ENCODE data around the gene HSFX1. TPM values are rescaled to one million over a fixed set of nuclear protein-coding genes. Genes with fewer than 3 reads are reported as not detected.

HSFX1 gene
- total RNA-seq, 4 donors from 2014 or later: 0.33 to 1.7 (median 0.83) TPM

DNA sequence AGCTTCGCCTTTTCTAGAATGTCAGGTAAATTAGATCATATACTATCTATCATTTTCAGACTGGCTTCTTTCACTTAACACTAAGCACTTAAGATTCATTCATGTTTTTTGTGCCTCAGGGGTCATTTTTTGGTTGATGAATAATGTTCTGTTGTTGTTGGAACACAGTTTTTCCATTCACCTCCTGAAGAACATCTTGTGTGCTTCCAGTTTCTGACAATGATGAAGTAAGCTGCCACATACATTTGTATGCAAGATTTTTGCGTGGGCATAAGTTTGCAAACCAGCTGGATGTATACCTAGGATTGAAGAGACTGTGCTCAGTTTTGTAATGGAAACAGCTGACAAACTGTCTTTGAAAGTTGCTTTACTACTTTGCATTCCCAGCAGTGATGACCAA is 45.5 kb downstream of the HSFX1 start:
- TF ChIP-seq, protein P1, sequence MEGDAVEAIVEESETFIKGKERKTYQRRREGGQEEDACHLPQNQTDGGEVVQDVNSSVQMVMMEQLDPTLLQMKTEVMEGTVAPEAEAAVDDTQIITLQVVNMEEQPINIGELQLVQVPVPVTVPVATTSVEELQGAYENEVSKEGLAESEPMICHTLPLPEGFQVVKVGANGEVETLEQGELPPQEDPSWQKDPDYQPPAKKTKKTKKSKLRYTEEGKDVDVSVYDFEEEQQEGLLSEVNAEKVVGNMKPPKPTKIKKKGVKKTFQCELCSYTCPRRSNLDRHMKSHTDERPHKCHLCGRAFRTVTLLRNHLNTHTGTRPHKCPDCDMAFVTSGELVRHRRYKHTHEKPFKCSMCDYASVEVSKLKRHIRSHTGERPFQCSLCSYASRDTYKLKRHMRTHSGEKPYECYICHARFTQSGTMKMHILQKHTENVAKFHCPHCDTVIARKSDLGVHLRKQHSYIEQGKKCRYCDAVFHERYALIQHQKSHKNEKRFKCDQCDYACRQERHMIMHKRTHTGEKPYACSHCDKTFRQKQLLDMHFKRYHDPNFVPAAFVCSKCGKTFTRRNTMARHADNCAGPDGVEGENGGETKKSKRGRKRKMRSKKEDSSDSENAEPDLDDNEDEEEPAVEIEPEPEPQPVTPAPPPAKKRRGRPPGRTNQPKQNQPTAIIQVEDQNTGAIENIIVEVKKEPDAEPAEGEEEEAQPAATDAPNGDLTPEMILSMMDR (IDR thresholded peaks at IDR 0.05; ENCODE audit: low read depth): no peak

DNA sequence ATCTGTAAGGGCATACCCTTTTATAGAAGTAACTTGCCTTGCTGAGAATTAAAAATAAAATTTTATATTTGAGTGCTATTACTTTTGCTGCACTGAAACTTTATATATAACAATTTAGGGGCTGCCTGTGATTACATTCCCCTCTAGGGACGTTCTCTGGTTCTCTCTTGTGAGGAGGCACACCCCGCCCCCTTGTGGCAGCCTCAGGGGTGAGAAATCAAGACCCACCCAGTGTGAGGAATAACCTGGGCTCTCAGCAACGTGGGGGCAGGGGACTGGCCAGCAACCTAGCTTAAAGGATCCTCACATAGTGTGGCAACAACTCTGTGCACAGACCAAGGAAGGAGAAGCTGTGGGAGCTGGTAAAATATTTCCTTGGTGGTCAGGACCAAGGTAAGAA is 51.6 kb downstream of the HSFX1 start:
- TF ChIP-seq, protein P1 (IDR thresholded peaks at IDR 0.05; ENCODE audit: low read depth): no peak

Small RNAs within 50 kb of the gene (small RNA-seq; reads per million reads assigned to genes)
- gene AC244098.1: not detected
- gene AC244098.2: not detected
- gene AC244098.3: not detected

Other genes with a start within 250 kb of the HSFX1 start
- gene EOLA1, start 233.1 kb upstream of the HSFX1 start, total RNA-seq: 10 to 100 TPM in 2 of 4 donors, 1 to 10 TPM in 2; 7.6 to 16.8 (median 12.3) TPM
- not detected for gene HSFX3, start 224.1 kb upstream of the HSFX1 start, total RNA-seq
- gene MAGEA9B, start 186.6 kb upstream of the HSFX1 start, total RNA-seq: not detected
- under 1 TPM in 2 of 4 donors, not detected in 2; 0.65 to 0.68 TPM for gene HSFX2, start 178.8 kb upstream of the HSFX1 start, total RNA-seq
- gene TMEM185A, start 142.3 kb upstream of the HSFX1 start, total RNA-seq: 10 to 100 TPM; 15.1 to 20.2 (median 18.9) TPM
- not detected for gene MAGEA11, start 62.0 kb upstream of the HSFX1 start, total RNA-seq
- not detected for gene MAGEA9, start 7.9 kb downstream of the HSFX1 start, total RNA-seq
- gene MAGEA8, start 107.1 kb downstream of the HSFX1 start, total RNA-seq: not detected
- not detected for gene HSFX4, start 155.5 kb downstream of the HSFX1 start, total RNA-seq
- gene EOLA2, start 164.4 kb downstream of the HSFX1 start, total RNA-seq: 10 to 100 TPM; 11.7 to 35.8 (median 15.9) TPM